Gastroesophageal sphincter (tissue), 4 donors: ENCODE results near the gene EGFLAM. TPM values are rescaled to one million over a fixed set of nuclear protein-coding genes. Genes with fewer than 3 reads are reported as not detected.

Experiments used
- ATAC-seq: fragments of 150-250 bp; one replicate; pipeline ENCODE4 v1.9.1; 2016; ENCODE audit warnings: mild to moderate bottlenecking, moderate library complexity
- H3K27ac ChIP-seq, 4 donors: fragments of 200-600 bp; sonication (generic) in 3 of 4; 1 replicate in 3 of 4; 2 replicates in 1 of 4; pipeline ENCODE4 v1.5.1; 2016 to 2019
- H3K27me3 ChIP-seq: fragments of 200-600 bp; sonication (generic); one replicate; pipeline ENCODE4 v1.5.1; 2019
- H3K36me3 ChIP-seq, 2 donors: fragments of 200-600 bp; sonication (generic); one replicate each; pipeline ENCODE4 v1.5.1; 2019; ENCODE audit warnings: control low read depth in 1 of 2
- H3K4me1 ChIP-seq, 3 donors: fragments of 200-600 bp; sonication (generic); 1 replicate in 2 of 3; 2 replicates in 1 of 3; pipeline ENCODE4 v1.5.1; 2016 to 2019; ENCODE audit warnings: control low read depth in 2 of 3
- H3K4me3 ChIP-seq, 2 donors: fragments of 200-600 bp; sonication (generic); one replicate each; pipeline ENCODE4 v1.5.1; 2019; ENCODE audit warnings: mild to moderate bottlenecking in 1 of 2, moderate library complexity in 1 of 2
- H3K9me3 ChIP-seq, 3 donors: fragments of 200-600 bp; sonication (generic); one replicate each; pipeline ENCODE4 v1.5.1; 2017 to 2019; ENCODE audit warnings: control low read depth in 2 of 3
- EP300 ChIP-seq: sonication (generic); formaldehyde crosslinking; IDR thresholded peaks from one replicate; pipeline ENCODE4 v1.6.1; 2017; ENCODE audit warnings: antibody characterized with exemption, mild to moderate bottlenecking
- POLR2A ChIP-seq, 2 donors: fragments of 450-650 bp; IDR thresholded peaks; one replicate each; pipeline ENCODE4 v1.6.1; 2017; ENCODE audit warnings: antibody characterized with exemption in 2 of 2, mild to moderate bottlenecking in 2 of 2, moderate library complexity in 1 of 2
- POLR2AphosphoS5 ChIP-seq: sonication (generic); formaldehyde crosslinking; IDR thresholded peaks from one replicate; pipeline ENCODE4 v1.6.1; 2017; ENCODE audit warnings: antibody characterized with exemption
- WGBS, 2 donors: methylation state at CpG; one replicate each; pipeline ENCODE4 v1.1.5; 2018; ENCODE audit warnings: low coverage in 1 of 2; 5-methylcytosine and 5-hydroxymethylcytosine counted together
- total RNA-seq, 4 donors: library from RNA; depleted of rRNA; stranded (reverse); fragments of >200 nt; gene quantifications; one replicate each; pipeline ENCODE4 v1.1.0, GENCODE V29; 2016
- TF ChIP-seq, protein P1 (sequence below), 4 experiments: fragments of 200-600 bp in 2 of 4; fragments of 450-650 bp in 2 of 4; sonication (generic) in 1 of 4; IDR thresholded peaks; one replicate each; pipeline ENCODE4 v1.5.1; 2017 to 2019; ENCODE audit warnings: antibody characterized with exemption in 4 of 4, mild to moderate bottlenecking in 2 of 4, moderate library complexity in 2 of 4

Gene EGFLAM
- total RNA-seq, 4 donors from 2014 or later = 4.8 to 8.3 (median 7.7) TPM

DNA sequence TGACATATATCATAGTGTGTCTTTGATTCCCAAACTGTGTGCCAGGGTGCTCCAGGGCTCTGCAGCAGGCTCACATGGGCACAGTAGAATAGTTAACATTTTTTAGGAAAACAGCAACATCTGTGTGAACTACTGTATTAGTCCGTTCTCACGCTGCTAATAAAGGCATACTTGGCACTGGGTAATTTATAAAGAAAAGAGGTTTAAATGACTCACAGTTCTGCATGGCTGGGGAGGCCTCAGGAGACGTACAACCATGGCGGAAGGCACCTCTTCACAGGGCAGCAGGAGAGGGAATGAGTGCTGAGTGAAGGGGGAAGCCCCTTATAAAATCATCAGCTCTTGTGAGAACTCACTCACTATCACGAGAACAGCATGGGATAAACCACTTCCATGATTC, 82.7 kb downstream of the EGFLAM start:
- Histone ChIP-seq H3K27ac (no peak overlapping the region), H3K27me3 (peaks cover 6% of the 10 kb centered on the region), H3K4me3 (no peak overlapping the region), H3K36me3 (no peaks in the 10 kb centered on the region), H3K4me1 (no peaks in the 10 kb centered on the region), H3K9me3 (no peaks in the 10 kb centered on the region)
- WGBS, 2 donors = 77 to 95% methylated on average over 3 to 5 of the region's 5 CpGs
- no peak for TF ChIP-seq POLR2AphosphoS5
- no peak for TF ChIP-seq POLR2A (IDR thresholded peaks at IDR 0.05)
- TF ChIP-seq, protein P1, sequence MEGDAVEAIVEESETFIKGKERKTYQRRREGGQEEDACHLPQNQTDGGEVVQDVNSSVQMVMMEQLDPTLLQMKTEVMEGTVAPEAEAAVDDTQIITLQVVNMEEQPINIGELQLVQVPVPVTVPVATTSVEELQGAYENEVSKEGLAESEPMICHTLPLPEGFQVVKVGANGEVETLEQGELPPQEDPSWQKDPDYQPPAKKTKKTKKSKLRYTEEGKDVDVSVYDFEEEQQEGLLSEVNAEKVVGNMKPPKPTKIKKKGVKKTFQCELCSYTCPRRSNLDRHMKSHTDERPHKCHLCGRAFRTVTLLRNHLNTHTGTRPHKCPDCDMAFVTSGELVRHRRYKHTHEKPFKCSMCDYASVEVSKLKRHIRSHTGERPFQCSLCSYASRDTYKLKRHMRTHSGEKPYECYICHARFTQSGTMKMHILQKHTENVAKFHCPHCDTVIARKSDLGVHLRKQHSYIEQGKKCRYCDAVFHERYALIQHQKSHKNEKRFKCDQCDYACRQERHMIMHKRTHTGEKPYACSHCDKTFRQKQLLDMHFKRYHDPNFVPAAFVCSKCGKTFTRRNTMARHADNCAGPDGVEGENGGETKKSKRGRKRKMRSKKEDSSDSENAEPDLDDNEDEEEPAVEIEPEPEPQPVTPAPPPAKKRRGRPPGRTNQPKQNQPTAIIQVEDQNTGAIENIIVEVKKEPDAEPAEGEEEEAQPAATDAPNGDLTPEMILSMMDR (IDR thresholded peaks at IDR 0.05) = no peak
- no peak for TF ChIP-seq EP300
- ATAC-seq = no peak

GRCh38 chr5:38341641-38342040, 83.3 kb downstream of the EGFLAM start:
- Histone ChIP-seq H3K4me3 (no peak overlapping the region), H3K27ac (no peak overlapping the region), H3K9me3 (no peaks in the 10 kb centered on the region), H3K36me3 (no peaks in the 10 kb centered on the region), H3K27me3 (peaks cover 6% of the 10 kb centered on the region), H3K4me1 (no peaks in the 10 kb centered on the region)
- WGBS, 2 donors = 83 to 84% methylated on average over 3 of the region's 3 CpGs
- ATAC-seq = no peak
- TF ChIP-seq, protein P1 (IDR thresholded peaks at IDR 0.05) = no peak
- TF ChIP-seq POLR2AphosphoS5 = no peak
- no peak for TF ChIP-seq POLR2A (IDR thresholded peaks at IDR 0.05)
- no peak for TF ChIP-seq EP300

GRCh38 chr5:38342261-38342660, 83.9 kb downstream of the EGFLAM start:
- TF ChIP-seq, protein P1 (IDR thresholded peaks at IDR 0.05) = no peak
- TF ChIP-seq POLR2AphosphoS5 = no peak
- no peaks in the 10 kb centered on the region for H3K4me1 ChIP-seq
- H3K27me3 ChIP-seq = peaks cover 6% of the 10 kb centered on the region

GRCh38 chr5:38344891-38345290, 86.5 kb downstream of the EGFLAM start:
- WGBS, 2 donors = 90 to 91% methylated on average over 3 to 4 of the region's 4 CpGs
- Histone ChIP-seq H3K4me1 (no peaks in the 10 kb centered on the region), H3K4me3 (no peak overlapping the region), H3K36me3 (no peaks in the 10 kb centered on the region), H3K27ac (no peak overlapping the region), H3K27me3 (peaks cover 3% of the 10 kb centered on the region), H3K9me3 (no peaks in the 10 kb centered on the region)
- no peak for ATAC-seq
- TF ChIP-seq POLR2A (IDR thresholded peaks at IDR 0.05) (no peak), POLR2AphosphoS5 (no peak), EP300 (no peak)
- TF ChIP-seq, protein P1 (IDR thresholded peaks at IDR 0.05) = no peak

More at GRCh38 chr5:38342261-38342660, 83.9 kb downstream of the EGFLAM start:
- WGBS, 2 donors = 61 to 94% methylated on average over 2 of the region's 2 CpGs
- no peaks in the 10 kb centered on the region for H3K9me3 ChIP-seq
- no peak overlapping the region for H3K4me3 ChIP-seq
- ATAC-seq = no peak
- no peak overlapping the region for H3K27ac ChIP-seq
- H3K36me3 ChIP-seq = no peaks in the 10 kb centered on the region

DNA sequence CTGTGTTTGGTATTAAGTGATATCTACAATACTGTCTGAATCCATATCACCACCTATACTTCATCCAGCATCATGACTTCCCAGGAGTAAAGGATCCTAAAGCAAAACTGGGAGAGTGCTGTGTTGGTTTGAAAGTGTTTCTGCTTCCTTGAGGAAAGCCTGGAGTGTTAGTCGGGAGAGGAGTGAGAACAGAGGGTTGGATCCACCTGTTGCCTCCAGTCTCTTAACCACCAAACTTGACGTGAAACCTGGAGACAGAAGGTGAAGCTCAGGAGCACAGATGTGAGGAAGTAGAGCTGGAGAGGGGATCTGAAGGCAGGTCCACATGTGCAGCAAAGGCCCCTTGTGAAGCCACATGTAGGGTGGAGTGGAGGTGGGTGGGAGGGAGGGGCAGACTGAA, 88.2 kb downstream of the EGFLAM start:
- no peak for ATAC-seq
- Histone ChIP-seq H3K36me3 (no peaks in the 10 kb centered on the region), H3K27me3 (no peaks in the 10 kb centered on the region), H3K9me3 (no peaks in the 10 kb centered on the region), H3K4me3 (no peak overlapping the region), H3K4me1 (no peaks in the 10 kb centered on the region), H3K27ac (no peak overlapping the region)
- WGBS, 2 donors = 100% methylated on average over 2 of the region's 2 CpGs; no CpG with 5 or more reads in 1 of the 2 donors
- no peak for TF ChIP-seq POLR2AphosphoS5
- no peak for TF ChIP-seq EP300
- TF ChIP-seq, protein P1 (IDR thresholded peaks at IDR 0.05) = no peak
- TF ChIP-seq POLR2A (IDR thresholded peaks at IDR 0.05) = no peak
